ENCODE measurements around the gene BEGAIN. TPM values are rescaled to one million over a fixed set of nuclear protein-coding genes. Genes with fewer than 3 reads are reported as not detected.

BEGAIN gene
- total and polyA plus RNA-seq, 9 of the 15 experiments (the other 6 are each of a cell fraction or from before 2014, with no cell fraction given) = 0.07 to 0.68 (median 0.55) TPM; not detected in 3

- TF ChIP-seq ZNF79 (CRISPR knock-in tag; IDR thresholded peaks at IDR 0.05; ENCODE audit: low read depth) (no peak), ZNF639 (CRISPR knock-in tag; conservative IDR thresholded peaks at IDR 0.05 in 1 of 2, IDR thresholded peaks at IDR 0.05 in 1 of 2) (no peak), ZNF121 (CRISPR knock-in tag; conservative IDR thresholded peaks at IDR 0.05) (no peak), CREBBP (IDR thresholded peaks at IDR 0.05; ENCODE audit: low read depth, low read length) (no peak)
Observed at GRCh38 chr14:100619396-100620254, 32.4 kb upstream of the BEGAIN start (continued).

GRCh38 chr14:100618763-100619320 lies 31.6 kb upstream of the BEGAIN start:
- Histone ChIP-seq H4K20me1 (replicated peaks; ENCODE audit: control insufficient read depth, insufficient read depth, low read length) (0 out of 2 replicates have a peak, but pooled peaks cover 3% of the 10 kb centered on the region), H3K9ac (ENCODE audit: insufficient read depth in 1 of 2, low read depth in 2 of 2, low read length in 2 of 2) (no peak overlapping the region), H3K9me3 (replicated peaks; ENCODE audit: control insufficient read depth, insufficient read depth, low read depth, low read length) (no peaks in the 10 kb centered on the region), H3K36me3 (ENCODE audit: control insufficient read depth, insufficient read depth, low read length) (no peaks in the 10 kb centered on the region), H2AFZ (ENCODE audit: low read depth, low read length) (no peak overlapping the region), H3K79me2 (ENCODE audit: control insufficient read depth, insufficient read depth, low read length) (no peaks in the 10 kb centered on the region), H3K4me1 (replicated peaks in 1 of 2; ENCODE audit: control insufficient read depth in 2 of 2, insufficient read depth in 2 of 2, low read length in 2 of 2) (peaks cover 18% of the 10 kb centered on the region in 2 experiments; a peak in 4 of 5 replicates), H3K4me3 (no peak overlapping the region), H3K27me3 (ENCODE audit: control insufficient read depth in 2 of 2, insufficient read depth in 2 of 2, low read length in 2 of 2) (peaks cover 0 to 18% of the 10 kb centered on the region in 2 experiments; a peak in 2 of 5 replicates), H3K9me1 (ENCODE audit: control insufficient read depth, insufficient read depth, low read length) (no peaks in the 10 kb centered on the region), H3K4me2 (ENCODE audit: insufficient read depth, low read length) (no peak overlapping the region), H3K27ac (ENCODE audit: extremely low read depth, low read depth, low read length) (no peak overlapping the region)
- no peak for FAIRE-seq
- intact Hi-C loops (cut with micrococcal nuclease) = no loop called here
- CTCF ChIA-PET (ENCODE audit: low intra/inter-chr PET ratio) = no interaction called here
- in situ Hi-C loops (cut with MboI) = no loop called here
- POLR2A ChIA-PET = no interaction called here
- no peak for DNase-seq (ENCODE audit: extremely low read depth in 1 of 4, low spot score in 3 of 4)
- WGBS (ENCODE audit: insufficient coverage, low coverage, missing lambda C conversion rate) = 28% methylated on average over 10 of the region's 10 CpGs
- no TSS peak for BruUV-seq (replicated peaks)
- ATAC-seq = no peak
- TF ChIP-seq SP1 (CRISPR knock-in tag; IDR thresholded peaks at IDR 0.05) = no peak
- TF ChIP-seq PTBP1 (IDR thresholded peaks at IDR 0.05; ENCODE audit: low read depth, low read length) = no peak
- TF ChIP-seq RAD21 (CRISPR knock-in tag; conservative IDR thresholded peaks at IDR 0.05 in 1 of 2, IDR thresholded peaks at IDR 0.05 in 1 of 2) = no peak
- no peak for TF ChIP-seq CCAR2 (IDR thresholded peaks at IDR 0.05; ENCODE audit: low read depth, low read length)
- no peak for TF ChIP-seq ZNF589 (CRISPR knock-in tag; IDR thresholded peaks at IDR 0.05; ENCODE audit: low read depth)
- TF ChIP-seq ZNF79 (CRISPR knock-in tag; IDR thresholded peaks at IDR 0.05; ENCODE audit: low read depth) = no peak
- no peak for TF ChIP-seq MCM5 (IDR thresholded peaks at IDR 0.05; ENCODE audit: low read depth)
- TF ChIP-seq ZNF511 (CRISPR knock-in tag; IDR thresholded peaks at IDR 0.05) = no peak
- TF ChIP-seq ZC3H4 (CRISPR knock-in tag; IDR thresholded peaks at IDR 0.05; ENCODE audit: borderline replicate concordance) = no peak
- TF ChIP-seq ZNF561 (CRISPR knock-in tag; conservative IDR thresholded peaks at IDR 0.05) = no peak
- no peak for TF ChIP-seq MEF2D (tag; conservative IDR thresholded peaks at IDR 0.05; ENCODE audit: low read depth)
- TF ChIP-seq ZNF75A (CRISPR knock-in tag; IDR thresholded peaks at IDR 0.05) = no peak
- TF ChIP-seq SAP30 (IDR thresholded peaks at IDR 0.05; ENCODE audit: borderline replicate concordance, insufficient read depth, low read depth, low read length, poor library complexity, severe bottlenecking) = no peak

All from K562 (cell line).